Lower lobe of right lung (tissue), 2 donors: Measurements from ENCODE around the gene COL20A1. TPM values are rescaled to one million over a fixed set of nuclear protein-coding genes. Genes with fewer than 3 reads are reported as not detected.
"Not testable (repeated sequence)": the region's sequence is repeated elsewhere in the genome, so short reads cannot be mapped to it uniquely, and the experiment has no call there.

Experiments
- ATAC-seq, 2 donors: fragments of 200-7000 bp; cut with Tn5 transposase; one replicate each; pipeline ENCODE4 v1.9.1; 2020 to 2022; ENCODE audit warnings: mild to moderate bottlenecking in 2 of 2, moderate library complexity in 2 of 2
- DNase-seq: peaks from one replicate; pipeline ENCODE4 v3.0.0-alpha.2; 2020
- H3K27ac ChIP-seq: fragments of 200-600 bp; one replicate; pipeline ENCODE4 v1.8.0; 2022
- H3K27me3 ChIP-seq: fragments of 200-600 bp; one replicate; pipeline ENCODE4 v1.8.0; 2022; ENCODE audit warnings: low read depth
- H3K36me3 ChIP-seq: fragments of 200-600 bp; one replicate; pipeline ENCODE4 v1.8.0; 2022; ENCODE audit warnings: mild to moderate bottlenecking
- H3K4me1 ChIP-seq: fragments of 200-600 bp; one replicate; pipeline ENCODE4 v1.8.0; 2022
- H3K4me3 ChIP-seq: fragments of 200-600 bp; one replicate; pipeline ENCODE4 v1.8.0; 2022; ENCODE audit warnings: mild to moderate bottlenecking
- H3K9me3 ChIP-seq: fragments of 200-600 bp; one replicate; pipeline ENCODE4 v1.8.0; 2022
- CTCF ChIP-seq: fragments of 200-600 bp; IDR thresholded peaks from one replicate; pipeline ENCODE4 v1.8.0; 2022; ENCODE audit warnings: antibody characterized with exemption, mild to moderate bottlenecking
- intact Hi-C: fragments of 100-400 bp; cut with DNase I; formaldehyde crosslinking; loops from one replicate; pipeline ENCODE4 v1.11.0; 2022
- total RNA-seq: library from RNA; stranded (reverse); fragmentation: NEBNext Ultra II Directional; extraction: Animal tissue kit (Norgen Biotek cat#: 25700); gene quantifications from one replicate; pipeline ENCODE4 v1.2.1, GENCODE V29; 2021
- donor health status: DM: no; HTN: yes; CAD: no; lungs with severe emphysema.

COL20A1 gene
- total RNA-seq, 1 donor from 2014 or later, result not detected

- no peaks in the 10 kb centered on the region for H3K9me3 ChIP-seq
- ATAC-seq (no peak), DNase-seq (no peak)
- no peak for TF ChIP-seq CTCF
- H3K36me3 ChIP-seq, result no peaks in the 10 kb centered on the region
- no peak overlapping the region for H3K27ac ChIP-seq
- H3K27me3 ChIP-seq, result peaks cover 49% of the 10 kb centered on the region
- no peaks in the 10 kb centered on the region for H3K4me1 ChIP-seq
- H3K4me3 ChIP-seq, result no peak overlapping the region
- intact Hi-C loops, result no loop called here
These were observed 38.9 kb downstream of the COL20A1 start for GRCh38 chr20:63331741-63332400.

- DNase-seq (no peak), ATAC-seq (no peak)
- no peak for TF ChIP-seq CTCF
- no peaks in the 10 kb centered on the region for H3K9me3 ChIP-seq
- no peaks in the 10 kb centered on the region for H3K4me1 ChIP-seq
- no peaks in the 10 kb centered on the region for H3K36me3 ChIP-seq
- intact Hi-C loops, result no loop called here
- no peak overlapping the region for H3K4me3 ChIP-seq
- peaks cover 49% of the 10 kb centered on the region for H3K27me3 ChIP-seq
- no peak overlapping the region for H3K27ac ChIP-seq
These were observed 39.7 kb downstream of the COL20A1 start for GRCh38 chr20:63332488-63333240.

- Histone ChIP-seq H3K27me3 (peaks cover 49% of the 10 kb centered on the region), H3K36me3 (no peaks in the 10 kb centered on the region), H3K9me3 (no peaks in the 10 kb centered on the region), H3K4me3 (no peak overlapping the region), H3K27ac (no peak overlapping the region), H3K4me1 (no peaks in the 10 kb centered on the region)
- ATAC-seq, result no peak
- intact Hi-C loops, result no loop called here
- no peak for TF ChIP-seq CTCF
- DNase-seq, result no peak
These were observed 40.4 kb downstream of the COL20A1 start for GRCh38 chr20:63333241-63333836.

- Histone ChIP-seq H3K36me3 (no peaks in the 10 kb centered on the region), H3K9me3 (no peaks in the 10 kb centered on the region), H3K27ac (no peak overlapping the region), H3K4me1 (no peaks in the 10 kb centered on the region), H3K4me3 (no peak overlapping the region), H3K27me3 (peaks cover 49% of the 10 kb centered on the region)
- DNase-seq (no peak), ATAC-seq (no peak)
- intact Hi-C loops, result no loop called here
- no peak for TF ChIP-seq CTCF
These were observed 41.4 kb downstream of the COL20A1 start for GRCh38 chr20:63334356-63334755.

GRCh38 chr20:63335060-63335459, 42.1 kb downstream of the COL20A1 start:
- H3K27me3 ChIP-seq, result peaks cover 44% of the 10 kb centered on the region
- intact Hi-C loops, result not testable (repeated sequence)

GRCh38 chr20:63335711-63336110, 42.7 kb downstream of the COL20A1 start:
- H3K27me3 ChIP-seq, result peaks cover 38% of the 10 kb centered on the region
- no peaks in the 10 kb centered on the region for H3K4me1 ChIP-seq
- DNase-seq, result no peak
- H3K36me3 ChIP-seq, result no peaks in the 10 kb centered on the region
- intact Hi-C loops, result no loop called here
- no peak overlapping the region for H3K27ac ChIP-seq
- no peaks in the 10 kb centered on the region for H3K9me3 ChIP-seq
- ATAC-seq, result no peak
- TF ChIP-seq CTCF, result no peak
- H3K4me3 ChIP-seq, result no peak overlapping the region

More at GRCh38 chr20:63335060-63335459, 42.1 kb downstream of the COL20A1 start:
- not testable (repeated sequence) for H3K27ac ChIP-seq, ATAC-seq, DNase-seq, H3K4me3 ChIP-seq, H3K9me3 ChIP-seq, H3K36me3 ChIP-seq, H3K4me1 ChIP-seq
